GM18502 (cell line): ENCODE results near the gene EGFR.
A peak's percentile ranks its signal among the peaks of the same experiment; 100 is the strongest.

Source experiments
- ATAC-seq: cut with Tn5 transposase; IDR thresholded peaks from one replicate; pipeline ENCODE4 v1.9.1; 2021; ENCODE audit warnings: mild to moderate bottlenecking; ENCODE audit not compliant: unreplicated experiment, poor library complexity

The EGFR gene

DNA sequence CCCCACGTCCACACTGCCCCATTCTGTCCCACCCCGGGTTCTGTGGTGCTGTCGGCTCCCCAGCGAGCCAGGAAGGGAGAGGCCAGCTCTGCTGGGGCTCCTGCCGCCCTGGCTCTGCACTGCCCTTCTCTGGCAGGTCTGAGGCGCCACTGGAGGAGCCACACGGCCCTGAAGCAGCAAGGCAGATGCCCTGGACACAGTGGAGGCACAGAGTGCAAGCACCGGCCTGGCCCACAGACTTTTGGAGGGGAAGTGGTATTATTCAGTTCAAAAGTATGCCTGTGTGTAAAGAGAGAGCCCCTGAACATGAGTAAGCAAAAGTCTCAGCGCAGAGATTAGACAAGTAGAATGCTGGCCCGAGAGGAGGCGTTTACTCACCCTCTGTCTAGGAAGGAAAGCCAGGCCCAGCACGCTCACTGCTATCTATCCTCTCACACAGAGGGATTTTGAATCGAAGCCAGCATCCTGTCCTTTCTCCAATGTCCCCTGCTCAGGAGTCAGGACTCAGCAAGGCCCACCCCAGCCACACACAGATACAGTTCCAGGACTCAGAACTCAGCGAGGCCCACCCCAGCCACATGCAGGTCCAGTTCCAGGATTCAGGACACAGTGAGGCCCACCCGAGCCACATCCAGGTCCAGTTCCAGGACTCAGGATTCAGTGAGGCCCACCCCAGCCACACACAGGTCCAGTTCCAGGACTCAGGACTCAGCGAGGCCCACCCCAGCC is 115.0 kb downstream of the EGFR start:
- ATAC-seq: no peak

- ATAC-seq: no peak
These were observed 115.5 kb downstream of the EGFR start for GRCh38 chr7:55134359-55134725.

- ATAC-seq: no peak
These were observed 116.0 kb downstream of the EGFR start for GRCh38 chr7:55134786-55135185.

- no peak for ATAC-seq
These were observed 116.6 kb downstream of the EGFR start for GRCh38 chr7:55135462-55135861.

DNA sequence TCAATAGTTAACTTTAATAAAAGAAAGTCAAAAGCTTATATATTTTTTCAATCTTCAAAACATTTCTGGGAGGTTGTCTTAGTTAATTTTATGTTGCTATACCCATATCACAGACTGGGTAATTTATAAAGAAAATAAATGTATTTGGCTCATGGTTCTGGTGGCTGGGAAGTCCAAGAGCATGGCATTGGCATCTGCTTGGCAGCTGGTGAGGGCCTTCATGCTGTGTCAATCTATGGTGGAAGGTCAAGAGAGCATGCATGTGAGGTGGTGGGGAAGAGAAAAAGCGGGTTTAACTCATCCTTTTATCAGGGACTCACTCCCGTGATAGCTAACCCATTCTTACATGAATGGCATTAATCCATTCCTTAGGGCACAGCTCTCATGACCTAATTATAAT is 119.8 kb downstream of the EGFR start:
- no peak for ATAC-seq

DNA sequence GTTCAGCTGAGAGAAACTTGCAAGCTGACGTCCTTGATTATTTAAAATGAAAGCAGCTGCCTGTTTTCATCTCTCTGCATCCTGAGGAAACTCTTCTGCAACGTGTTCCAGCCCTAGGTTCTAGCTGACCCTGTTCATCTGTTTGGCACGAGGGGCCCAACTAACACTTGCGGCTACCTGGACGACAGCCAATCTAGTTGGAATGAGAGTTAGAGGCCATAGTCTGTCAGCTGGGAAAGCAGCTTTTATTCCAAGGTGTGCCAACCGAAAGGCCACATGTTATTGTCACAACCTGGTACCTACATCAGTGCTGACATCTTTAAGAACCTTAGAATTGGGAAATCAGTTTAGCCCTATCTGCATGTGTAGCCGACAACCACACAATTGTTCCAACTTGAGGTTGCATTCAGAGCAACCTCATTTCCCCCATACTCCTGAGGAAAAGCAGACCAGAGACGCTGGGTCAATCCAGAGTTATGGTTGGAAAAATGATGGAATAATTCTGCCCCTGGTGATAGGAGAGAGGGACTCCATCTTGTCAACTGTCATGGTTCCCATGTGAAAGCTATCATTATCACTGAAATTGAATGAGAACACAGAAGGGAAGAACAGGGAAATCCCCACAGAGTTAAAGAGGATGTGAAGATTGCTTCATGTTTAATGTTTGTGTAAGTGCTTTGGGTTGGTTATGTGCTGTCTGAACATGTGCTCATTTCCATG is 121.6 kb downstream of the EGFR start:
- ATAC-seq: peak; percentile 98

- ATAC-seq: peak; percentile 41
These were observed 122.1 kb downstream of the EGFR start for GRCh38 chr7:55140941-55141278.

DNA sequence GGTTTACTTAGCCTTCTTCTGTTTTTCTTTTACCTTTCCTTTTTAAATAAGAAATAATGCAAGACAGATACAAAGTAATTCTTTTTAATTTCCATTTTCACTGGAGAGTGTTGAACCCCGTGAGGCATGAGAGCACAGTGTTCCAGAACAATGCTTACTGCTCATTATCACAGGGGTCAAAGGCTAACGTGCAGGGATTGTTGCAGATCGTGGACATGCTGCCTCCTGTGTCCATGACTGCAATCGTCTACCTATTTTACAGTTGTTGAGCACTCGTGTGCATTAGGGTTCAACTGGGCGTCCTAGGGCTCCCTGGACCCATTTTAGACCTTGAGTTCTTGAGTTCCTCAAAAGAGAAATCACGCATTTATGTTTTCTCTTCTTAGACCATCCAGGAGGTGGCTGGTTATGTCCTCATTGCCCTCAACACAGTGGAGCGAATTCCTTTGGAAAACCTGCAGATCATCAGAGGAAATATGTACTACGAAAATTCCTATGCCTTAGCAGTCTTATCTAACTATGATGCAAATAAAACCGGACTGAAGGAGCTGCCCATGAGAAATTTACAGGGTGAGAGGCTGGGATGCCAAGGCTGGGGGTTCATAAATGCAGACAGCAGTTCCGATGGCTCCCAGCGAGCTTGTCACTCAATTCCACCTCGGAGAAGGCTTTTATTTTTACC is 124.2 kb downstream of the EGFR start:
- ATAC-seq: no peak

DNA sequence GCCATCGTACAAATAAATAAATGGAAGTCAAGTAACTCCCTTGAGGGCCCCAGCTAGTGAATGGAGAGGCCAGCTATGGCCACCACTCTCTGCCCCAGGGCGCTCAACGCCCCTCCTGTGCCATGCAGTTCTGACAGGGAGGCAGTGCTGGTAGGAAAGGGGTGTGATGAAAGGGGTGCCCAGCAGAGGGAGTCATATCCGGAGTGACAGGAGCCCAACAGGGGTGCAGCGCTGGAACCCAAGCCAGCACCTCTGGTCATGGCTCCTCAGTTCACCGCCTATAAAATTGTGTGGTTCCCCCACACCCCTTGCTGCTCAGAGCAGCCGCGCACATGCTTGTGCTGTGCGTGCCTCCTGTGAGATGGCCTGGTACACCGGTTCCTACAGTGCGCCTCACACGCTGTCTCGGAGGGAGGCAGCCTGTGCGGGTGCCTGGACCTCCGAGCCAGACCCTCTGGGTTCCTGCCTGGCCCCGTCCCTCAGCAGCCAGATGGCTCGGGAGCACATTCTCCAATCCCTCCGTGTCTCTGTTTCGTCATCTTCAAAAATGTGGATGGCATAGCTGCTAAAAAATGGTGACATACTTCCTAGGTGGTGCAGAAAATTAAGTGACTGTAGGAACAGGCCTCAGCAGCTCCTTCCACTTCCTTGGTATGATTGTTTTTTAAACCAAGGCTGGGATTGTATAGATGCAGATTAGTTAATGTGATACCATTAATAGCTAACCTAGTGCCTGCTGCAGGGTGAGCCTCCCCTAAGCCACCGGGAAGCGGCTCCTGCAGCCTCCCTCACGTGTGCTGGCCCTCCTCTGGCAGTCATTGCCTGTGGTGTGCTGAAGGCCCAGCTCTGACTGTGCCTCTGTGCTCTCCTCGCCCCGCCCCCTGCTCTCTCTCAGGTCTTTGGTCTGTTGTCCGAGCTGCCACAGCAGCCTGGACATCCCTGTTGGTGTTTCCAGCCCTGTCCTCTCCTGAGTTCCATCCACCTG is 125.8 kb downstream of the EGFR start:
- no peak for ATAC-seq

GRCh38 chr7:55145606-55146005 is 126.8 kb downstream of the EGFR start:
- ATAC-seq: no peak

- ATAC-seq: no peak
These were observed 128.3 kb downstream of the EGFR start for GRCh38 chr7:55147101-55147500.

- no peak for ATAC-seq
These were observed 128.9 kb downstream of the EGFR start for GRCh38 chr7:55147736-55148135.

DNA sequence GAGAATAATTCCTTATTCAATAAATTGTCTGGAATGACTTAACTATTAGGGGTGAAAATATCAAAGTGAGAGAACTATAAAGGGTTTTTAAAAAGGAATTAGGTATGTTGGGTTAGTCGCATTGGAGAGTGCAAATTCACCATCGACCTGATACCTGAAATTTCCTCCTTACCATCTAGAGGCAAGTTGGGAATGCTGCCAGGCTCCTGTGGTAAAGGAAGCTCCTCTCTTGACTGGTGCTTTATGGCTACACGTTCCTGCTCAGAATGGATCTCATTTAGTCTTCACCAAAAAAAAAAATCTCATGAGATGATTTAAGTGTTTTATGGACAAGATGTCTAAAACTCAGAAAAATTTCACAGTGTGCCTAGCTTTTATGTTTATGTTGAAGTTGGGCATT is 129.8 kb downstream of the EGFR start:
- no peak for ATAC-seq

GRCh38 chr7:55149001-55149400 is 130.2 kb downstream of the EGFR start:
- no peak for ATAC-seq

GRCh38 chr7:55150166-55150565 is 131.3 kb downstream of the EGFR start:
- no peak for ATAC-seq

DNA sequence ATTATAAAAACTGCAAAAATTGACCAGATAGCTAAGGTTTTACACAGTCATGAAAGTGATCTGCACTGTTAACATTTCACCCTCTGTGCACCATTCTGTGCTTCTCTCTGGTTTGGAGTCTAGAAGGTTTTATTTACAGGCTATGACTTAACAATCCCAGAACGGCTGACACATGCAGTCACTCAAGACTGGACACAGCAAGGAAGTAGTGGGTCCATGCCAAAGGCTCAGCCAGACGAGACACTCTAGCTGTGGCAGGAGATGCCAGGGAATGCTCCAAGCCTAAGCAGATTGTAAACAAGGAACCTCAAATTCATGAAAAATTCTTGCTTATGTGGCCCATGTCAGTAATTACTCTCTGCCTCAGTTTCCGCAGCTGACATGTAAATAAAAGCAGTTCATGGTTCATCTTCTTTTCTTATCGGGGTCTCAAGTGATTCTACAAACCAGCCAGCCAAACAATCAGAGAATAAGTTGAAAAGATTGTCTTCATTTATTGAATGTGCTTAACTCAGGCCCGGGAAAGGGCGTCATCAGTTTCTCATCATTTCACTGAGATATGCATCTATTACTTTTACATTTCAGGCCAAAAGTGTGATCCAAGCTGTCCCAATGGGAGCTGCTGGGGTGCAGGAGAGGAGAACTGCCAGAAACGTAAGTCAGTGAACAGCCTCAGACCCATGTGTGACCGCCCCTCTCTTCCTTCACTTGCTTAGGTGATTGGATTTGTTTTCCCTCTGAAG is 132.1 kb downstream of the EGFR start:
- ATAC-seq: no peak

GRCh38 chr7:55152516-55152915 is 133.7 kb downstream of the EGFR start:
- no peak for ATAC-seq

GRCh38 chr7:55154096-55154495 is 135.3 kb downstream of the EGFR start:
- no peak for ATAC-seq

DNA sequence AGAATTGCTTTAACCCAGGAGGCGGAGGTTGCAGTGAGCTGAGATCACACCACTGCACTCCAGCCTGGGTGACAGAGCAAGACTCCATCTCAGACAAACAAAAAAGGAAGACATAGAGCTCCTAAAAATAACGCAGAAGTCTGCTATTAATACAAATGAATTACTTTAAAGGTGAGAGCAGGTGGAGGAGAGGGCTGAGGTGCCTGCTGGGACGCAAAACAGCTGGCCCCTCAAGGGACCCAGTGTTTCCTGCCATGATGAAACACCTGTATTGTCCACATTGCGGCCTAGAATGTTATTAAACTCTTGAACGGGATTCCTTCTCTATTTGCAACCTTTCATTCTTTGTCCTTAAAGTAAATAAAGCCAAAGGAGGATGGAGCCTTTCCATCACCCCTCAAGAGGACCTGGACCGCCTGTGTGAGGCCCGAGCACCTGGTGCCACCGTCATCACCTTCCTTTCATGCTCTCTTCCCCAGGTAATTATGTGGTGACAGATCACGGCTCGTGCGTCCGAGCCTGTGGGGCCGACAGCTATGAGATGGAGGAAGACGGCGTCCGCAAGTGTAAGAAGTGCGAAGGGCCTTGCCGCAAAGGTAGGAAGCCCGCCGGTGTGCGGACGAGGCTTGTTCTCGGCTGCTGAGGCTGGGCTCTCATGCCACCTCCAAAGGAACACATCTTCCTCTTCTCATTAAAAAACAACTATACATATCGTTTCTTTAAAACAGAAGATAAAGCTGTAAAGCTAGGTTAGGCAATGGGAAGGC is 136.7 kb downstream of the EGFR start:
- ATAC-seq: no peak
